Daoy (cell line): Measurements from ENCODE around the gene PATL1. TPM values are rescaled to one million over a fixed set of nuclear protein-coding genes. Genes with fewer than 3 reads are reported as not detected.
"Not testable (repeated sequence)": the region's sequence is repeated elsewhere in the genome, so short reads cannot be mapped to it uniquely, and the experiment has no call there.

Experiments
- DNase-seq: peaks from one replicate; pipeline ENCODE4 v3.0.0-alpha.2; 2015; ENCODE audit warnings: low read depth
- total RNA-seq: library from RNA; depleted of rRNA; stranded (reverse); fragments of >200 nt; shearing (Covaris generic); gene quantifications from 2 replicates; pipeline ENCODE4 v1.2.3, GENCODE V29; 2014

The PATL1 gene
- total RNA-seq, 1 experiment from 2014 or later: 12.7 TPM

- DNase-seq: no peak
These were observed 7.4 kb upstream of the PATL1 start for GRCh38 chr11:59676205-59676604.

- DNase-seq: no peak
These were observed 5.5 kb upstream of the PATL1 start for GRCh38 chr11:59674291-59674690.

GRCh38 chr11:59673291-59673690 is 4.5 kb upstream of the PATL1 start:
- DNase-seq: no peak

GRCh38 chr11:59671471-59671870 is 2.6 kb upstream of the PATL1 start:
- DNase-seq: no peak

GRCh38 chr11:59669611-59670009 is 773 bp upstream of the PATL1 start:
- DNase-seq: no peak

GRCh38 chr11:59668188-59668949 is 468 bp downstream of the PATL1 start:
- peak; percentile 54 for DNase-seq

GRCh38 chr11:59667812-59668187 is 1.0 kb downstream of the PATL1 start:
- no peak for DNase-seq

- DNase-seq: no peak
These were observed 1.9 kb downstream of the PATL1 start for GRCh38 chr11:59666969-59667368.

- DNase-seq: no peak
These were observed 8.2 kb downstream of the PATL1 start for GRCh38 chr11:59660621-59661020.

GRCh38 chr11:59659981-59660380 is 8.9 kb downstream of the PATL1 start:
- DNase-seq: no peak

GRCh38 chr11:59658036-59658435 is 10.8 kb downstream of the PATL1 start:
- no peak for DNase-seq

GRCh38 chr11:59654893-59655292 is 13.9 kb downstream of the PATL1 start:
- DNase-seq: no peak

- no peak for DNase-seq
These were observed 21.4 kb downstream of the PATL1 start for GRCh38 chr11:59647245-59647980.

GRCh38 chr11:59644528-59644927 is 24.3 kb downstream of the PATL1 start:
- no peak for DNase-seq

- no peak for DNase-seq
These were observed 25.4 kb downstream of the PATL1 start for GRCh38 chr11:59643390-59643789.

- DNase-seq: no peak
These were observed 27.7 kb downstream of the PATL1 start for GRCh38 chr11:59641156-59641555.

- DNase-seq: no peak
These were observed 38.3 kb downstream of the PATL1 start for GRCh38 chr11:59630493-59630892.

GRCh38 chr11:59629996-59630395 is 38.8 kb downstream of the PATL1 start:
- DNase-seq: no peak

GRCh38 chr11:59626969-59627368 is 41.9 kb downstream of the PATL1 start:
- DNase-seq: not testable (repeated sequence)

- DNase-seq: no peak
These were observed 43.1 kb downstream of the PATL1 start for GRCh38 chr11:59625703-59626102.

GRCh38 chr11:59617876-59618275 is 51.0 kb downstream of the PATL1 start:
- DNase-seq: no peak

- no peak for DNase-seq
These were observed 52.3 kb downstream of the PATL1 start for GRCh38 chr11:59616396-59616982.
